Stimulated activated CD4-positive, alpha-beta T cell treated with anti-CD3 and anti-CD28 coated beads, Interleukin-15, amount 100 ng/mL, for 24 hours (primary cell): ENCODE measurements around the gene CDC42BPB.

Source experiments
- DNase-seq: peaks from one replicate; pipeline ENCODE4 v3.0.0-alpha.2; 2020

Gene CDC42BPB

GRCh38 chr14:102889615-102890014 is 167.7 kb downstream of the CDC42BPB start:
- no peak for DNase-seq

GRCh38 chr14:102888748-102889147 is 168.6 kb downstream of the CDC42BPB start:
- no peak for DNase-seq

GRCh38 chr14:102885737-102886447 is 171.5 kb downstream of the CDC42BPB start:
- no peak for DNase-seq

GRCh38 chr14:102883554-102883953 is 173.8 kb downstream of the CDC42BPB start:
- DNase-seq, result no peak

GRCh38 chr14:102883089-102883541 is 174.2 kb downstream of the CDC42BPB start:
- peak; percentile 29 for DNase-seq
